SHP77 (cell line): ENCODE results near the gene EGFL7.
A peak's percentile ranks its signal among the peaks of the same experiment; 100 is the strongest.

Experiments
- DNase-seq, 2 experiments: peaks; one replicate each; lab custom pipeline; 2025; lab: John Stamatoyannopoulos, UW

Gene EGFL7

GRCh38 chr9:136718345-136719194 lies 55.9 kb downstream of the EGFL7 start:
- DNase-seq: no peak

DNA sequence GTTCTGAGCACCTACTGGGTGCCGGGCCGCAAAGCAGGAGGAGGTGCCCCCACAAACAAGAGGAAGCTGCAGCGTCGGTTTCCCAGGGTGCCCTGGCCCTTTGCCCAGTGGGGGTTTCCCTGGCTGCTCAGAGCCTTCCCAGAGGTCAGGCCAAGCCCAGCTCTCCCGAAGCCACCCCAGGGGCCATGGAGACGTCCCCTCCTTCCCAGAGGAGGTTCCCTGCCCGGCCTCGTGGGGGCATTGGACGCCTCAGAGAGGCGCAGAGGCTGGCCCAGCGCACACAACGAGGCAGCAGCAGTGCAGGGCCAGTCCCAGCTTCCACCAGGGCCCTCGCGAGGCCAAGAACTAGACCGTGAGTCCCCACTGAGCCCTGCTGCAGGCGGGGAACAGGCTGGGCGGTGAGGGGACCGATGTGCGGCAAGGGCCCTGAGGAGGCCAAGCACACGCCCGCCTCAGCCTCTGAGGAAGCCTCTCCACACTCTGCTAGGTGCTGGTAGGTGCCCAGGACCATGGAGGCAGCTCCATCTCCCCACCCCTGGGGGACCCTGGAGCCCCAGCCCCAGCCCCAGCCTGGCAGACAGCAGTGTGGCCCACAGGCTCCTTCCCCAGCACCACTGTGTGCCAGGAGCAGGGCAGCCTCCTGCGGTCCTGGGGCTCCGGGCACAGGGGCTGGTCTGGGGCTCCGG lies 56.6 kb downstream of the EGFL7 start:
- DNase-seq: no peak

DNA sequence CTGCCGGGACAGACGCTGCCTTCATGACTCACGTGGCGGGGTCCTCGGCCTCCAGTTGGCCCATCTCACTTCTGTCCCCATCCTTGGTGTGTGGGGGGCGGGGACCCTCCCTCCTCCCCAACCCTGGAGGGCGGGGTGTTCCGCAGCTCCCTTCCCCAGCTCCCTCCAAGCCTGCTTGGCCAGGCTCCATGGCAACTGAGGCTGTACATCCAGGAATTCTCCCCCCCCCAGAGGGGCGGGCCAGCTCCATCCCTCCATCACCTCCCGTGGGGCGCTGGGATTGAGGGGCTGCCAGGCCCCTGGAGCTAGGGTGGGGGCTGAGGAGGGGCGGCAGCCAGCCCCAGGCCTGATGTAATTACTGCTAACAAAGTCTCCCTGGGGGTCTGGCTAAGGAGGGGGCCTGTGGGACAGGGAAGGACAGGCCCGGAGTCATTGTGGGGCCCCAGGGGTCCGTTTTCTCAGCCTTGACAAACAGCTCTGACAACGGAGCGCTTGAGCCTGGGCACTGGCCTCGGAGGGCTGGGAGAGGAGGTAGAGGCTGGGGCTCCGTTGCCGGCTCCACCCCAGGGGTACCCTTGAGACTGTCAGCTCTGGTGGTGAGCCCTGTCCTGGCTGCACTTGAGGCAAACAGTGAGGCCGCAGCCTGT lies 57.7 kb downstream of the EGFL7 start:
- DNase-seq: no peak

DNA sequence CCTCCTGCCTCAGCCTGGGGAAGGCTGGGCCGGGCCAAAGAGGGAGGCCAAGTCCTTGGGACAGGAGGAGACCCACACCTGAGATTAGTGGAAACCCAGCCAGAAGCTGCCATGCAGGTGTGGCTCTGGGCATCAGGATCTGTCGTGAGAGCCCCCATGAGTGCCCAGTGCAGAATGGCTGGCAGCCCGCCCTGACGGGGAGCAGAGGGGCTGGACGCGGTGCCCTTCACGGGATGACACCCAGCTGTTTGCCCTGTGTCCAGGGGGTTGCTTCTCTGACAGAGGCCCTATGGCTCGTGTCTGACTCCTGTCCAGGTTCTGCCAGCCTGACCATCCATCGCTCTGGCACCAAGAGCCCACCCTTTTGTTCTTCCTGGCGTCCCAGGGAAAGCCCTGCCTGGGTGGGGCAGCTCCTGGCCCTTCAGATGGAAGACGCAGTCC lies 58.2 kb downstream of the EGFL7 start:
- DNase-seq: no peak

DNA sequence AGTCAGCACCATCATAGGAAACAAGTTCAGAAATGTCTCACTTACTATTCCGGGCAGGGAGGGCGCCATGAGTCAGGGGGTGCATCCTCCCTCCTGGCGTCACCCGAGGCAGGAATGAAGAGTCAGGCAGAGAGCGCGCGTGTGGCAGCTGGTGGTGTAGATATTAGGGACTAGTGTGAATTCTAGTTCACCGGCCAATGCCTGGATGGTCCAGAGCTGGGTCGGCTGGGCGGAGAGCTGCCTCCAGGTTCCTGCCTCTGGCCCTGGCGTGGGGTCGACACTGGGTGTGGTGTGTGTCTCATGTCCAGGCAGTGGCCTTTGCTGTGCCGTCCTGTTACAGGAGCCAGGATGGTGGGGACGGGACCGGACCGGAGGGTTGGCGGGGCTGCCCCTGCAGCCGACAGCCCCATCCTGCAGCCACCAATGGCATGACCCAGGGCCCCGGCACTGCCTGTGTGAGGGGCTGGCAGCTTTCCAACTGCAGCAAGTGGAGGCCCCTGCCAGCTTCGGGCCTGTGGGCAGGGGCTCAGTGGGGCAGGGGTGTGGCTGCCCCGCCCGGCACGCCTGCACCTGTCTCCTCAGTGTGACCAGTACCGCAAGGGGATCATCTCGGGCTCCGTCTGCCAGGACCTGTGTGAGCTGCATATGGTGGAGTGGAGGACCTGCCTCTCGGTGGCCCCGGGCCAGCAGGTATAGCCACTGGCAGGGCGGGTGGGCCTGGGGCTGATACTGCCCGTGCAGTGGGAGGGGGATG lies 58.8 kb downstream of the EGFL7 start:
- DNase-seq: peak in 1 of 2 experiments; percentile 33
